NCI-H146 treated with DMSO at 0.1 percent for 48 hours (cell line): Measurements from ENCODE around the gene UNC93A.
"Not testable (repeated sequence)": the region's sequence is repeated elsewhere in the genome, so short reads cannot be mapped to it uniquely, and the experiment has no call there.

Source experiments
- DNase-seq: peaks from one replicate; lab custom pipeline; 2025; ENCODE audit not compliant: unreplicated experiment; lab: John Stamatoyannopoulos, UW

Gene UNC93A

DNA sequence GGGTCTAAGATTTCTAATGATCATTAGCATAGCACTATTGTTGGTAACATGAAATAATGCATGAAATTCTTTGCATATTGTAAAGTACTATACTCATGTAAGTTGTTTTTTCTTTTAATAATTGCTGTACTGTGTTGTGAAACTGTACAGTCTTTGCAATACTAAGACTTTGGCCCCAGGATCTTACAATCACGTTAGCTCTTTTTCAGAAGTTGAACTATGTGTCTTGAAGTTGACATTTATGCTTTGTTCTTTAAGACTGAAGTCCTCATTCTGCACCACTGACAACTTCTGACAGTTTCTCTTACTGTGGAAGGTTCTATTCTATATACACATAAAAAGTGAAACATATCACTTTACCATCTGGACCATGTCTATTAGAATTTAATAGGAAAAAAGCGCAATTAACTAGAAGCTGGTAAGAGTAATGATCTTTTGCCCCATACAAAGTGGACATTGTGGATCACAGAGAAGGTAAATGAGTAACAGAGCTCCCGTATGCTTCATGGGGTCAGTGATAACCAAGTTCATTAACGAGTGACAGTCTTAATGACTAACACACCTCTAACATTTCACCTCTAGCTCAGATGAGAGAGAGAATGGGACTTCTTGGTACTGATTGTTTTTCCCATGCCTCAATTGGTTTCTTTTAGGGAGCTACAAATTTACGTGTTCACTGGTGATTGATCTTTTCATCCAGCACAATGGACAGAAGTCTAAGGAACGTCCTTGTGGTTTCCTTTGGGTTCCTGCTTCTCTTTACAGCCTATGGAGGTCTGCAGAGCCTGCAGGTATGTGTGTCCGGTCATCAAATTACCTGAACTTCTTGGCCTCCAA is at the start of gene UNC93A:
Gene UNC93A, plus strand, starts transcription at position 530 of the 837 bp plus-strand sequence. Its CDS starts 175 bp downstream, at position 705.
- no peak for DNase-seq

DNA sequence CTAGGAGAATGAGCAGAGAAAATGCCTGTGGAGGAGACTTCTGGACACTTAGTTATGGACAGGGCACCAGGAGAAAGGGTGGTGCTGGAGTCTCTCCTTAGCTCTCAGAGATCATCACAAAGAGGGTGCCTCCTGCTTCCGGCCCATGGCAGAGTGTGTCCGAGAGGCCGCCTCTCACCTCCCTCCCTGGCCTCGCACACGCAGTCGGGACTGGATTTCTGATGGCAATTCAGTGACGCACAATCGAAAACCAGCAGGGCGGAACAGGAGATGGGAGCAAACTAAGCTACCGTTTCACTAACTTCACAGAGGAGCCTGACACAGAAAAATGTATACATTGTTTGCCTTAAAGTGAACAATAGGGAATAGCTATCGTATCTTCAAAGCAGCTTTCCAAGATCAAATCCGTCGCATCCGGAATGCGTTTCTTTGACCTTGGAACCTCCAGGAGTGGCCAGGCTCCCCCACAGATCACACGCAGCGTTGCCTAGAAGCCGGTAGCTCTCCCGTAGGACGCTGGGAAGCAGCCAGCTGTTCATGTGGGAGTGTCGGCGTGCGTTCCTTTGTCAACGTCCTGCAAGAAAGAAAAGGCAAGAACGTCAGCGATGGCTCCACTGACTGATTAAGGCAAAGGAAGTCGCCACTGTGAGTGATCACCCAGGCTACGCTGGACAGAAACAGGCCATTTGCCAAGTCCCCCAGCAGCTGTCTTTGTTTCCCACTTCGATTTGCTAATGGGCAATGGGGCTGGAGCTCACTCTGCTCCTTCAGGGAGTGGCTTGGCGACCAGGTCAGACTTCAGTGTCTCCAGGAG is 49.6 kb upstream of the UNC93A start:
- not testable (repeated sequence) for DNase-seq

DNA sequence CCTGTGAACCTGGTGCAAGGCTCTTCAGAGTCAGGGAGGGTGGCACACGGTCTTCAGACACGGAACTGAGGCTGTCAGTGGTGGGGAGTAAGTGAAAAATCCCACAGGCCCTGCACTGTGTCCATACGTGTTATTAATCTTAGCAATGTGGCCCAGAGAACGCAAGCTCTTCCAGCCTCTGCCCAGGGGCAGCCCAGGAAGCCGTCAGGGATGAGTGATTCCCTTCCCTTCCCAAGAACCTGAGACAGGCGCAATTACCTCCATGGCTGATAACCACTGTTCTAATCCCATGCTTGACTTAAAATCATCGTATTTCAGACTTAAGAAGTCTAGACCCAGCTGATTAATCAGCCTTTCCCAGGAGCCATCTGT is 49.0 kb upstream of the UNC93A start:
- DNase-seq: not testable (repeated sequence)

DNA sequence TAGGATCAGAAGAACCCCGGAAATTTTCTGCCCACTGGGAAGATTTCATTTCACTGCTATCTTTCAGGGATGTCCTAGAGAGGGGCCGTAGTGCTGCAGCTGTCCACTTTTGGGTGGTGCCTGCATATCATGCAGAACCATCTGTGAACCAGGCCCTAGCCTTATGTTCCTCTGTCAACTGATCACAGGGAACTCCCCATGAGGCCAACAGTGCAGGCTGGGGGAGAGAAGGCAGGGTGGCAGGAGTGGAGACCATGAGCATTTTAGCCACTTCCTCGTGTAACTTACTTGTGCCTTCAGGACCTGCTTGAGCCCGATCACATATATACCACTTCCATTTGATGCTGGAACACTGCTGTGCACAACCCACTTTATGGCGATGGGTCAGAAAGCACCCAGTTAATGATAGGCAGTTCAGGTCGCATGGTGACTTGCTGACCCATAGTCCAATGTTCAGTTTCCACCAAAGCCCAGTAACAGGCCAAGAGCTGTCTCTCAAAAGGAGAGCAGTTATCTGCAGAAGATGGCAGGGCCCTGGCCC is 48.5 kb upstream of the UNC93A start:
- DNase-seq: not testable (repeated sequence)

DNA sequence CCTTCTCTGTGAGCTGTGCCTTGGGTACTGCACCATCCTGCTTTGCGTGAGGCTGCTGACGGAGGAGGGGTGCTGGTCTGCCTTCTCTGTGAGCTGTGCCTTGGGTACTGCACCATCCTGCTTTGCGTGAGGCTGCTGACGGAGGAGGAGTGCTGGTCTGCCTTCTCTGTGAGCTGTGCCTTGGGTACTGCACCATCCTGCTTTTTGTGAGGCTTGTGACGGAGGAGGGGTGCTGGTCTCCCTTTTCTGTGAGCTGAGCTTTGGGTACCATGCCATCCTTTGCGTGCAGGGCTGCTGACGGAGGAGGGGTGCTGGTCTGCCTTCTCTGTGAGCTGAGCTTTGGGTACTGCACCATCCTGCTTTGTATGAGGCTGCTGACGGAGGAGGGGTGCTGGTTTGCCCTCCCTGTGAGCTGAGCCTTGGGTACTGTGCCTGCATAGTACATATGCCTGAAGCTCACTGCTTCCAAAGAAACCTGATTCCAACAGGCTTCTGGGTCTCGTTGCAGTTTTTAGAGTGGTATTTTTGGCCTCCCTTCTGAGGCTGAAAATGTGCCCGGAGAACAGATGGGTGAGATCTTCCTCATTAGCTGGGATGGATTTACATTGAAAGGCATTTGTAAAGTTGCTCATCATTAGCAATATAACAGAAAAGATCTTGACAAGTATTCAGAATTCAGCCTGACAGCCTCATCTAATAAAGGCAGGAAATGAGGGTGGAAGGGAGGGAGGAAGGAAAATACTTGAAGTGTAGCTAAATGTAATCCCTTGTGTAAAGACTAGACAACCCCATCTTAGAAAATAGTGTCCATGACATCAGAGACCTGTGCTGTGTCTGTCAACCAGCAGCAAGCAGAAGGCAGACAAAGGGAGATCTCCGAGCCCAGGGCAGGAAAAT is 46.8 kb upstream of the UNC93A start:
- DNase-seq: no peak

DNA sequence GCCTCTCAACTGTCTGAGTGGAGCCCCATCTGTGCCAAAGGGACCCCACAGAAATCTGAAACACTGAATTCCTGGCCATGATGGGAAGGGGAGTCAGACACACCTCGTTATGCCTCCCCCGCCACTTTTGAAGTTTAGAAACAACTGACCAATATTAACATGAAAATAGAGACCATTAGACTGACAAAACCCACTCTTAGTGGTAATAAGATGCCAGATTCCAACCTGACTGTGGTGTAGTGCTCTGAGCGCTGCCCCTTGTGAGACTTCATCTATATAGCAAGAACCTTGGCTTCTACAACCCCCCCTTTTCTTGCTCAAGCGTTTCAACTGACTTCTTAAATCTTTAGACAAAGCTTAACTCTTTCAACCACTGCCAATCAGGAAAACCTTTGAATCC is 46.1 kb upstream of the UNC93A start:
- no peak for DNase-seq

DNA sequence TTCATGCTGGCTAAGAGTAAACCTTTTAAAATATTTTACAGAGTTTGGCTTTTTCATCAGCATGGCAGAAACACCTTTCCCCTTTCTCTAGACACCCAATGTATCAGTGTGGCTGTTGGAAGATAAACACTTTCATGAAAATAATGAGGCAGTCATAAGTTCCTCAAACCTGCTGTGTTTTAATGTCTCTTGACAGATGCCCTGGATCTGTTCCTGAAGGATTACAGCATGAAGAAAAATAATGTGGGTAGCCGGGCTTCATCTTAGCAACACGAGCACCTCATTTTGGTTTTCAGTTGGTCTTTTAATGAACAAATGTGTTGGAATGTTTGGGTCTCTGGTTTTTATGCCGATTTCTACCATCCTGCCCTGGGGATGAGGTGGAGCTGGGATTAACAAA is 45.5 kb upstream of the UNC93A start:
- DNase-seq: no peak

DNA sequence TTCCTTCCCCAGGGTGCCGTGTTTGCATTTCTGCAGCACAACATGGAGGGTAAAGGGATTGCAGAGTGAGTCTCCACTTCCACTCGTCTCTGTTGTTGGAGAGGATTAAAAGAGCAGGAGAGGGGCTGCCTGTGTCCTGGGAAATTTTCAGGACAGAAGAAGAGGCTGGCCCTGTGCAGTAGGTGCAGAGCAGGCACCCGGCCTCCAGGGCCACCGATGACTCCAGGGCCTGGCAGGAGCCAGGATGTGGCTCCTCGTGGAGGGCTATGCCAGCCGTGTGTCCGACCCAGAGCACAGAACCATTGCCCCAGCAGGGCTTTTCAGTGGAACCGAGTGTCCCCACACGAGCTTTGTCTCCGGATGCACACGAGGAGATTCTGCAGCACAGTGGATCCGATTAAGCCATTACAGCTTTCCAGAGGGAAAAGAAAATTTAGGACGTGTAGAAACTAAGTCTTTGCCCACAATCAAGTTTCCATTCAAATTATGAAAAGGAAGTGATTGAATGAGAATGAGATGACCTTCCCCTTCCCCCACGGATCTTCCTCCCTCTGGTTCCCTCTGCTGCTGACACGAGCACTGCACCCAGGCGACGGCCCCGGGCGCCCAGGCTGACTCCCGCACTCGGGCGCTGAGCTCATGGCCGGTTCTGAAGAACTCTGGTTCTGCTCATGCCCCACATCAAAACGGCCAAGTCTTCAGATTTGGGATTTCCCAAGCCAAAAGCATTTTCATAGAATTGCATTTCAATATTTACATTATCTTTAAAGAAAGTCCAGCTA is 43.1 kb upstream of the UNC93A start:
- no peak for DNase-seq

- not testable (repeated sequence) for DNase-seq
Measured at GRCh38 chr6:167248878-167249455, 42.1 kb upstream of the UNC93A start.

GRCh38 chr6:167252271-167252670 is 38.8 kb upstream of the UNC93A start:
- DNase-seq: no peak

- DNase-seq: no peak
Measured at GRCh38 chr6:167255918-167256553, 35.1 kb upstream of the UNC93A start.

DNA sequence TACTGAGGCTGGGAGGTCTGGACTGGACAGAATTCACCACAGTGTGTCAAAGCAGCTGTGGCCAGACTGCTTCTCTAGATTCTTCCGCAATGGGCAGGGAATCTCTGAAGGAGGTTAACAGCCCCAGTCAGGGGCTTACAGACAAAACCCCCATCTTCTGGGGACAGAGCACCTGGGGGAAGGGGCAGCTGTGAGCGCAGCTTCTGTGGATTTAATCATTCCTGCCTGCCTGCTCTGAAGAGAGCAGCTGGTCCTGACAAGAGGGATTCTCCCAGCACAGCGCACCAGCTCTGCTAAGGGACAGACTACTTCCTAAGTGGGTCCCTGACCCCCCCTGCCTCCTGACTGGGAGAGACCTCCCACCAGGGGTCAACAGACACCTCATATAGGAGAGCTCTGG is 32.5 kb upstream of the UNC93A start:
- no peak for DNase-seq

DNA sequence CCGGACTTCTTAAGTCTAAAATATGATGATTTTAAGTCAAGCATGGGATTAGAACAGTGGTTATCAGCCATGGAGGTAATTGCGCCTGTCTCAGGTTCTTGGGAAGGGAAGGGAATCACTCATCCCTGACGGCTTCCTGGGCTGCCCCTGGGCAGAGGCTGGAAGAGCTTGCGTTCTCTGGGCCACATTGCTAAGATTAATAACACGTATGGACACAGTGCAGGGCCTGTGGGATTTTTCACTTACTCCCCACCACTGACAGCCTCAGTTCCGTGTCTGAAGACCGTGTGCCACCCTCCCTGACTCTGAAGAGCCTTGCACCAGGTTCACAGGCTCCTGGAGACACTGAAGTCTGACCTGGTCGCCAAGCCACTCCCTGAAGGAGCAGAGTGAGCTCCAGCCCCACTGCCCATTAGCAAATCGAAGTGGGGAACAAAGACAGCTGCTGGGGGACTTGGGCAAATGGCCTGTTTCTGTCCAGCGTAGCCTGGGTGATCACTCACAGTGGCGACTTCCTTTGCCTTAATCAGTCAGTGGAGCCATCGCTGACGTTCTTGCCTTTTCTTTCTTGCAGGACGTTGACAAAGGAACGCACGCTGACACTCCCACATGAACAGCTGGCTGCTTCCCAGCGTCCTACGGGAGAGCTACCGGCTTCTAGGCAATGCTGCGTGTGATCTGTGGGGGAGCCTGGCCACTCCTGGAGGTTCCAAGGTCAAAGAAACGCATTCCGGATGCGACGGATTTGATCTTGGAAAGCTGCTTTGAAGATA is 24.9 kb upstream of the UNC93A start:
- DNase-seq: not testable (repeated sequence)

- no peak for DNase-seq
Measured at GRCh38 chr6:167266830-167267555, 24.1 kb upstream of the UNC93A start.

GRCh38 chr6:167267556-167267898 is 23.6 kb upstream of the UNC93A start:
- DNase-seq: not testable (repeated sequence)

DNA sequence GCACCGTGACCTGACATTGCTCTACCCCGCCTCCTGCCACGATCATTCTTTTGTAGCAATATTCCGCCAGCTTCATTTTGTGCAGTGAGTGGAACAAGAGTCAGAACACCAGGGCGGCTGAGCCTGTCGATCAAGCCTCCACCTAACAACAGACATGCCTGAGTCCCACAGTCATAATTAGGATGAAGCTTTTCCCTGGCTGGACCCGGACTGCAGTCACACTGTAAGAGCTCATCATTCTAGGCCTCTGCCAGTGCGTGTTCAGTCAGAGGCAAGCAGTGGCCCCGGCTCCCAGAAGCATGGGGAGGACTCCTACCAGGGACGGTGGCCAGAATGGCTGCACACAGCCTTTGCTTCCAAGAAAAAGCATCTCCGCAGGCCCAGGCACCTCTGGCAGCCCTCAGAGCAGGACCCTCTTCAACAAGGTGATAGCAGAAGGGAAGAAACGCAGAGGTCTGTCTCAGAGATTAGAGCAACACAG is 23.2 kb upstream of the UNC93A start:
- DNase-seq: no peak

DNA sequence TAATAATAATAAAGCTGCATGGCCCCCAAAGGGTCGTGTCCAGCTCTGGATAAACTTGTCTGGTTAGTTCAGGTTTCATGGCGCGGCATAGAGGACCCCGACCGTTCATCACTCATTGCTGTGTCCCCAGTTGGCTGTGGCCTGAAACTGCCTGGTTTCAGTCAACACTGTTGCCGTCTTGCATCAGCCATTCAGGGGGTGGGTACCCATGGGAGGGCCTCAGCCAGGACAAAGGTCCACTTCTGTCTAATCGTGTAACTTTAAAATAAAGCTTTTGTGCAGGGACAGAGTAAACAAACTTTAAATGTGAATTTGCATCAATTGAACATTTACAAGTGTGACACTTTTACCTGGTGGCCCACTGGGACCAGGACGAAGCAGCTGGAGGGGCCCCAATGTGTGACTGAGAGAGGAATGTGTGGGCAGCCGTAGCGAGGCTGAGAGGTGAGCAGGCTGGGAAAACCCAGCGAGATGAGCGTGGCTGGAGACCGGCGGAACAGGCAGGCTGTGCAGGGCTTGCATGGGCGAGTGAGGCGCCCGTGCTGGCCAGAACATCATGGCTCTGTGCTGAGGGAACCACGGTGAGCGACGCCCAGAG is 22.3 kb upstream of the UNC93A start:
- DNase-seq: no peak
